Activated CD8-positive, alpha-beta memory T cell treated with anti-CD3 and anti-CD28 coated beads, Interleukin-2, amount 50 U/mL, for 24 hours (primary cell): ENCODE results near the gene ZNF283.

Experiments
- DNase-seq: peaks from one replicate; pipeline ENCODE4 v3.0.0-alpha.2; 2020; ENCODE audit errors: extremely low read depth

Gene ZNF283

DNA sequence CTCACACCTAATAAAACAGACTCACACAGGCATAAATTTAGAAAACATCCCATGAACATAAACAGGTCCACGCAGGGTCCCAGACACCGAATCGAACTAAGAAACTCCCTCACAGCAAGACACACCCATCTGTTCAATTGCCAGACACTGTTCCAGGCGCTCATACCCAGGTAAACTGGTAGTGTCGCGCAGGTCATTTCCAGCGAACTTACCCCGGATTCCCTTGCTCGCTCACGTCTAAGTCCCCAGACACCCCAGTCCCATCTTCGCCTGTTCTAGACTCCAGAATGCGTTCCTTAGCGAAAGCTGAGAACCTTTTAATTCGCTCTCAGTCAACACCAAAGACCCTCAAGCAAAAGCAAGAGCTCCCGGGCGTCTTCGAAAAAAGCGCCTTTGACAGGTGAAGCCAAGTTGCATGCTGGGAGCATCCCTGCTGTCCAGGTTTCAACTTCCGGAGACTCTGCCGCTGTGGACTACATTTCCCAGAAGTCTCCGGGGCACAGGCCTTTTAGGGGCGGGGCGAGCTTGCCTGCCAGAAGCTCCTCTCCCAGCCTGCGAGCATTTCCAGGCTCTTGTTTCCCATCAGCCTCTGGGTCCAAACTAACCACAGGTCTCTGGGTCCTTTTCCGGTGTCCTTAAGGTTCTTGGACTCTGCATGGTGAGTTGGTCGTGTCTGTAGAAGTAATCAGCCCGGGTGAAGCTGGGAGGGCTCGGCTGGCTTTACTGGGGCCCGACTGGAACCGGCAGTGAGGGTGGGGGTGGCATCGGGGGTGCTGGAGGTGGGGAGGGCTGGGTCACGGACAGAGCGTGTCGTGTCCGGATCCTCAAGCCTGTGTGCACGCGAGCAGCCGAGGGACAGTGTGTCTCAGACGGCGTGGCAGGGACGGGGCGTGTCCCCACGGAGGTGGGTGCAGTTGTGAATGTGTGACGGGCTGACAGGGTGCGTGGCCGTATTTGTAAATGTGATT is at the start of gene ZNF283:
Gene ZNF283 (plus strand): TSS at position 535 of the 968 bp plus-strand sequence. CDS start 6,184 bp downstream, outside the sequence.
- DNase-seq: peak; percentile 59

DNA sequence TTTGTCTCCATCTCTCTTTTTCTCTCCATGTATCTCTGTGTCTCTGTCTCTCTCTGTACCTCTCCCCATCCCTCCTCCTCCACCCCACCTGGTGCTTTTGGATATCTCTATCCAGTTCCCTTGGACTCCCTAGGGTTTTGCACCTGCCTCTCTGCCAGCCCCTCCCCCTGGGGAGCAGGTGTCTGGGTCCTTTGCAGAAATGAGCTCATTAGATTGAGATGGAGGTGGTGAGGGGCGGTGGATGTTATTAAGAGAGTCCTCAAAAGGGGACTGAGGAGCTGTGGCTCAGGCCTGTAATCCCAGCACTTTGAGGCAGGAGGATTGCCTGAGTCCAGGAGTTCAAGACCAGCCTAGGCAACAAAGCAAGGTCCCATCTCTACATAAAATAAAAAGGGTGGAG is 48.5 kb upstream of the ZNF283 start:
- no peak for DNase-seq

DNA sequence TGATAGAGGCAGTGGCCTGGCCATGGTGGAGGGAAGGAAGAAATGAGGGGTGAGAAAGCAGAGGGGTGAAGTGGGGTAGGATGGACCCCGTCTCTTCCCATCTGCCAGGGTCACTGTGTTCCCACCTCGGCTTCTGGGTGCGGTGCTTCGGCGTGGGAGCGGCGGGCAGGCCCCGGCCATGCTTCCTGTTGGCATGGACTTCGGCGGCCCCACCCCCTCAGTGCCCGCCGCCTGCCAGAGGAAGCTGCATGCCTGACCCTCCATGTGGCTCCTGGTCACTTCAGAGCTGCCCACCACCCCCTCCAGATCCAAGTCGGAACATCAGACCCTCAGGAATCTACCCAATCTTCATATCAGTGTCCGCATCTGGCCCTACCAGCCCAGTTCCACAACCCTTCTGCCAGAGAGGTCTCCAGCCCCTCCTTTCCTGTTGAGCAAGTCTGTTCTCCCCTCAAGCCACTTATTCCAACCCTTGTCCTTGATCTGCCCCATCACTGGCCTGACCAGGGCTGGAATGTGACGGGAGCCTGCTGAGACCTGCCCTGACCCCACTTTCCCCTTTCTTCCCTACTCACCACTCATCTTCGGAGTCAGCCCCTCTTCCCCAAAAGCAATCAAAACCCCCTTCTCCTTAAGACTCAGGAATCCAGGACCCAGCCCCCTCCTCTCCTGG is 47.8 kb upstream of the ZNF283 start:
- no peak for DNase-seq

DNA sequence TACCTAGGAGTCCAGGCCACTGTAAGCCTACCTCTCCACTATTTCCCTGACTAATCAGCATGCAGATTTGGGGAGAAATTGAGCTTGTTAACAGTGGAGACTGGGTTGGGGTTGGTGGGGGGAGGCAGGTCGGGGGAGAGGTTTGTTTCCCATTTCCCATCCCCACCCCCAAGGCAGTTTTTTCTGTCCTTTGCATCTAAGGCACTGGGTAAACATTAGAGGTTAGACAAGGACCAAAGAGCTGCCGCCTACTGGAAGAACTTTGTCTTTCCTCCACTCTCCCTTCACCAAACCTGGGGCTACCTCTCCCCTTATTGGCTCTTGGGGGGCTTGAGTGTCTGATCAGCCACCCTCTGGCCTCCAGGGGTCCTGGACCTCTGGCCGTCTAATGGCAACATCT is 47.3 kb upstream of the ZNF283 start:
- no peak for DNase-seq

DNA sequence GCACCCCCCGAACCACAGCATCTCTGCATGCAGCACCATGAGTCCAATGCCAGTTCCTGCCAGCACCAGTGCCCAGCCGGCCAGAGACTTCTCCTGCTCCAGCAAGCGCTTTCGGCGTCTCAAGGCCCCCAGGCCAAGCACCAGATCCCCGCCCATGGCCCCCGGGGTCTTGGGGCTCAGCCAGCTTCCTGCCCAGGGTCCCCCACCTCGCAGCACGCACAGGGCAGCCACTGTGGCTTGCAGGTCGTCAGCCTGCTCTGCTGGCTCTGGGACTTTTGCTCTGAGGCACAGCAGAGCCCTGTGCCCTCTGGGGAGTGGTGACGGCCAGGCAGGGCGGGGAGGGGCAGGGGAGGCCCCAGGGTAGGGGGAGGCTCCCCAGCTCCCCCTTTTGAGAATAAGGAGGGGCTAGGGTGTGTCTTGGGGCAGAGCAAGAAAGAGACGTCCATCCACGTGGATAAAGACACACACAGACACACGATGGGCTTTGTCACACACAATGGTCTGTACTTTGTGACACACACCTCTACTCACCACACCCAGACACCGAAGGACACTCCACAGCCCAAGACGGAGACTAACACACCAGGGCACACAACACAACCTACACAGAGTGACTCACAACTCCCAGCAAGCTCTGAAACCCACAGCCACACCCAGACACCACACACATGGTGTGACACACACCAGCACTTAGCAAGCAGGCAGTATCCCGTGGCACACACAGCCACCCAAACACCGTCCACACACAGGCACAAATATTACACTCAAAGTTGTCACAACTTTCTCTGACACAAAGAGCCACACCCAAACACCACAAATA is 46.2 kb upstream of the ZNF283 start, which contains the start of gene KCNN4:
Gene KCNN4 (minus strand): TSS at position 268 of the 820 bp plus-strand sequence. CDS start 112 bp downstream, at position 156.
- peak; percentile 52 for DNase-seq

DNA sequence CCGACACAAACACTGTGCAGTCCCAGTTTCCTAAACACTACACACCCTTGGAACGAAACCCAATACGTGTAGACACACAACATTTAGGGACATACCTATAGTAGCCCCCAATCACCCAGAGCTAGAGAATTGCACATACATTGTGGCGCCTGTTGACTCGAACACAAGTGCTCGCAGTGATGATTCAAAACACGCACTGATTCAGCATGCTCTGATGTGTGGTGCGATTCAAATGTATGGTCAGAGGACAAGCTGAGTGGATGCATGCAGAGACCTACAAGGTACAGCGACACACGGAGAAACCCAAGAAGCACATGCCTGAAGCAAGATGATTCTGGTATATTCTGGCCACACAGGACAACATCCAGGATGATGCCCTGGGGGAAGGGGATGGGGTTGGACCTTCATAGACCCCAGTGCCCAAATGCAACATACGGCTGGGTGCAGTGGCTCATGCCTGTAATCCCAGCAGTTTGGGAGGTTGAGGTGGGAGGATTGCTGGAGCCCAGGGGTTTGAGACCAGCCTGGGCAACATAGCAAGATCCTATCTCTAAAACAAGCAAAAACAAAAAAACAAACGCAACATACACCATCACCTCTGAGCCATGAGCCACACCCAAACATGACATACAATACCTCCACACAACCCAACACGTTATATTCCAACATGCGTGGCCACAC is 45.4 kb upstream of the ZNF283 start:
- no peak for DNase-seq

DNA sequence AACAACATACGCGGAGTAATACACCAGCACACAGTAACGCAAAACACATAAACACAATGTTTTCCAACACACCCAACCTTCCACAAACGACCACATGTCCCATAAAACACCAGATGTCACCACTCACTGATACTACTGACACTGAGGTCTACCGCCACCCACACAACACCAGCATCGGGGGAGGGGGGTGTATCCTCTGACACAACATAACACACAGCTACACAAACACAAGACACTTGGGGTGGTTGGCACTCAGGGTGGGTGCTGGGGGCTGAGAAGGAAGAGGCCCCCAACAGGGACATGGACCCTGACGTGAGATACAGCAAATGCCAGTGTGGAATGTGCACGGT is 44.8 kb upstream of the ZNF283 start:
- DNase-seq: no peak

DNA sequence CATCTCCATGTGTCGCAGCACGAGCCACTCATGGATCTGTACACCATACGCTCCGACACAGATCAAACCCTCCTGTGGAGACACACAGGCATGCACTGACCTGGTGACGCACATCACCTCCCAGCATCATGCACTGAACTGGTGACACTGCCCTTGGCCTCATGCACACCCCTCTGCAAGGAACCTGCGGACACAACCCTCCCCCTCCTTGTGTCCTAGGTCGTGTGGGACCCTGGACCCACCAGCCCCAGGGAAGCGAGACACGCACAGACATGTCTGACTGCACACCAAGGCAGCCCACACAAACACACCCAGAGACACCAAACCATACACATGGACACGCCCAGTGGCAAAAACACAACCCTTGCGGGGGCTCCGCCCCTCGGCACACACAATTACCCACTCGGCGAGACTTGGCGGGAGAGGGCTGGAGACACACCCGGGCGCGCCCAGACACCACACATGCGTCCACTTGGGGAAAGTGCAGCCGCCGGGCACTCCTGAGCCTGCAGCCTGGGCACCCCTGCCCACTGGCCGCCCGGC is 44.4 kb upstream of the ZNF283 start:
- DNase-seq: no peak

DNA sequence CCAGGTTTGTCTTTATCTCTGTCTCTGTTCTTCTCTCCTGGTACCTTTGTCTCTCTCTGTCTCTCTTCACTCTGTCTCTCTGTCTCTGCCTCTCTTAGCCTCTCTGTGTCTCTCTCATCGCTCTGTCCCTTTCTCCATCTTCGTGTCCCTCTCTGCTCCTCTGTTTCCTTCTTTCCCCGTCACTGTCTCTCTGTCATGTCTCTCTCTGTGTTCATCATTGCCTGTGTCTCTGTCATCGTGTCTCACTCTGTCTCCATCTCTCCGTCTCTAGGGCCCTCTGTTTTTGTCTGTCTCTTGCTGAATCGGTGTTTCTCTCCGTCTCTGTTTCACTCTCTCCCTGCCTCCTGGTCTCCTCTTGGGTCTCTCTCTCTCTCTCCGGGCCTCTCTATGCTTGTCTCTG is 43.5 kb upstream of the ZNF283 start:
- DNase-seq: no peak

DNA sequence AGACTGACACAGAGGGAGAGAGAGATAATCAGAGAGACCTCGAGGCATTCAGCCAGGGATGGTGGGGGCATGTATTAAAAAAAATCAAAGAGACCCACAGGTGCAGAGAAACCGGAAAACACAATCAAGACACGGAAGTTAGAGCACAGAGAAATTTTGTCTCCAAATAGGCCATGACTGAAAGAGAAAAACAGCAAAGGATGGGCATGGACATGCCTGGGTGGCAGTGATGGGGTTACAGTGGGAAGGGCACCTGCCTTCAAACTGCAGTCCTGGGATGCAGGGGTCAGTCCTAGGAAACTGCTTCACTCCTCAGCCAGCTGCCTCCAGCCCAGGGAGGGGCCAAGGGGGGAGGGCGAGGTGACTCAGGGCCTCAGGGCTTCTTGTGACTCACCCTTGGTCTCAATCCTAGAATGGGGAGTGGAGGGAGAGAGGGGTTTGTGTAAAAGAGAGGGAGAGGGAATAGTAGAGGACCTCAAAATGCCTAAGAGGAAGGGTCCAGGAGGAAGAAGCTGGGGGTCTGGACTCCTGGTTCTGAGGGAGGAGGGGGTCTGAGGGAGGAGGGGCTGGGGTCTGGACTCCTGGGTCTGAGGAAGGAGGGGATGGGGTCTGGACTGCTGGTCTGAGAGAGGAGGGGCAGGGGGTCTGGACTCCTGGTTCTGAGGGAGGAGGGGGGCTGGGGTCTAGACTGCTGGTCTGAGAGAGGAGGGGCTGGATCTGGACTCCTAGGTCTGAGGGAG is 42.7 kb upstream of the ZNF283 start:
- peak; percentile 25 for DNase-seq

DNA sequence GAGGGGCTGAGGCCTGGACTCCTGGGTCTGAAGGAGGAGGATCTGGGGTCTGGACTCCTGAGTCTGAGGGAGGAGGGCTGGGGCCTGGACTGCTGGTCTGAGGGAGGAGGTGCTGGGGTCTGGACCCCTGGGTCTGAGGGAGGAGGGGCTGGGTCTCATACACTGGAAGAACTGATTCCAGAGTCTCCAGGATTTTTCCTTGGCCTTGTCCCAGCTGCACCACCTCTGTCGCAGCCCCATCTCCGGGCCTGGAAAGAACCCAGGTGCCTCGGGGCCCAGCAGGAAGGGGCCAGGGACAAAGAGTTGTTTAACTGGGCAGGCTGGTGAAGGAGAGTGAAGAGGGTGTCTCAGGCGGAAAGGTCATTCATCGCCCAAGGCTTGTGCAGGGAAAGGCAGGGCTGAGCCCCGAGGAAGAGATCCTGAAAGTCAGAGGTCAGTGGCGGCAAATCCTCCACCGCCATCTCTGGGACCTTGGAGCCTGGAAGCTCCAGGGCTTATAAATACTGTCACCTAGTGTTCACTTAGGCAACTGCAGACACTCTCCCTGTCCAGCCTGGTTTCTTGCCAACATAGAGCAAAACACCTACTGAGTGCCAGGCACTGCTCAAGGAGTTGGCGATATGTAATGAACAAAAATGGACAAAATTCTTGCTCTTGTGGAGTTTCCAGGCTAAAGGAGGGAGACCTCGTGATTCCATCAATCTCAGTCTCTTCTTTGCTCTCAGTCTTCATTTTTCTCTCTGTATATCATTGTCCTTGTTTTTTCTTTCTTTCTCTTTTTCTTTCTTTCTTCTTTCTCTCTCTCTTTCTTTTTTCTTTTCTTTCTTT is 41.9 kb upstream of the ZNF283 start:
- no peak for DNase-seq

DNA sequence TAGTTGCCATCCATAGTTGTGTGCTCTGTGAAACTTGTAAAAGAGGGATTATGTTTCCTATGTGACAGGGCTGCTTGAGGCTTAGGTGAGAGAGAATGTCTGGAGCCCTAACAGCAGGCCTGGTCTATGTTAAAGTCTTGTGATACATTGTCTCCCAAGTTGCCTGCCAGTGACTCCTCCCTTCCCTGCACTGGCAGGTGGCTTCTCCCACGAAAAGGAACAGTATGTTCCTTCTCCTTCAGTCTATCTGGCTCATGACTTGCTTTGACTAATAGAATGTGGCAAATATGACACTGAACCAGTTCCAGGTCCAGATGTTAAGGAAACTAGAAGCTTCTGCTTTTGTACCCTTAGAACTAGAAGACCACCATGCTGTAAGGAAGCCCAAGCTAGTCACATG is 40.5 kb upstream of the ZNF283 start:
- no peak for DNase-seq

DNA sequence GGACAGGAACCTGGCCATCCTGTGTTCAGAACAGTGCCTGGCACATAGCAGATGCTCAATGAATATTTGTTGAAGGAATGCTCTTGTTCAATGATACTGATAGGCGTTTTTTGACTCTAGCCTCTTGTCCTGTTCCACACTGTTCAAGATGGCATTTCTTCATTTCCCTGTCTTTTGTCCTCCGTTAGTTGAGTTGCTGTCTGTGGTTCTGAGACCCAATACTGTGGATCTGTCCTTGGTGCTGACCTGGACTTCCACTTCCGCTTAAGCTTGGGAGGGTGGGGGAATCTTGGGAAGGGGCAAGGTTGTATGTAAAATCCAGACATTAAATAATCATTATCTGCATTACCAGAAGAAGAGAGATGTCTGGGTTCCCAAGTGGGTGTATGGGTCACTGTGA is 38.1 kb upstream of the ZNF283 start:
- DNase-seq: no peak

DNA sequence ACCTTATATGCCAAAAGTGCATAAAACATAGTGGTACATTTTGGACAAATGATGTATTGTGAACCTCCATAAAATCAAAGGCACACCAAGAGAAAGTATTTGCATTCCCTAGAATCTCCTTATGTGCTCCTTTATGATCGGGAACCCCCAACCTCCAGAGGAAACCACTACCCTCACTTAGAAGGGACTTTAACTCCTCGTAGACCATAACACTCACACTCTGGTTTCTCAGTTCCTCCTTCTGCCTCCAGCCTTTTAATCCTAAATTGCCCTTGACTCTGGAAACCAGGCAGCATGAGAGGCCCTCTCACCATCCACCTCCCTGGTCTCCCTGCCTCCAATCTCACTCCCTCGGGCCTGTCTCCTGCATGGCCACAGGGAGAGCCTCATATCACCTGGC is 36.5 kb upstream of the ZNF283 start:
- no peak for DNase-seq

DNA sequence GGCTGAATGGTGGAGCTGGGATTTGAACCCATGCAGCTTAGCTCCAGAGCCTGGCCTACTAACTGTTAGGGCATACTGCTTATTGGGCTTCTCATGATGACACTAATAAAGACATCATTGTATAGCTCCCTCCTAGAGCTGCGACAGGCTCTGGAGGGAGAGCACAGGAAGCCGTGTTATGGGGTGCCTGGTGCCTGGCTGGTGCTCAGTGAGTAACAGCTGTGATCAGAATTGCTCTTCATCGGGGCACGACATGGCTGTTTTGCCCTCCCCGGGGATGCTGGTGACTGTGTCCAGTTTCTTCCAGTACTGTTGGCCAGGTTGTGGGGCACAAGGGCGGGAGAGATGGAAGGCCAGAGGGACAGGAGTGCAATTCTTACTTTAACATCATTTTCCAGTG is 30.0 kb upstream of the ZNF283 start:
- no peak for DNase-seq

DNA sequence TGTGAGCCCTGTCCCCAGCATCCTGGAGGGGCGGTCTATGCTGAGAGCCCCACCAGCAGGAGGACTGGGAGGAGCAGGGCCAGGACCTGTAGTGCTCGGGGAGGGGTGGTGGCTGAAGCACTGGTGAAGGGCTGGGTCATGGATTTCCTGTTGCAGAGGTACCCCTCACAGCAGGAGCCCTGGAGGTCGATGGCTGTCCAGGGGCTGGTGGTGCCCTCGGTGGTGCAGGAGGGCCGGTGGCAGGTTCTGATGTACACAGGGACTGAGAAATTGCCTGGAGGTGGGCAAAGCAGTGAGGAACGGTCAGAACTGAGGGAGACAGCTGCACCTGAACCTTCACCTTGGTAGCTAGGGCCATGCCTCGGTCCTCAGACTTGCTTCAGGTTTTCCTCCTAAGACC is 29.6 kb upstream of the ZNF283 start:
- DNase-seq: no peak

DNA sequence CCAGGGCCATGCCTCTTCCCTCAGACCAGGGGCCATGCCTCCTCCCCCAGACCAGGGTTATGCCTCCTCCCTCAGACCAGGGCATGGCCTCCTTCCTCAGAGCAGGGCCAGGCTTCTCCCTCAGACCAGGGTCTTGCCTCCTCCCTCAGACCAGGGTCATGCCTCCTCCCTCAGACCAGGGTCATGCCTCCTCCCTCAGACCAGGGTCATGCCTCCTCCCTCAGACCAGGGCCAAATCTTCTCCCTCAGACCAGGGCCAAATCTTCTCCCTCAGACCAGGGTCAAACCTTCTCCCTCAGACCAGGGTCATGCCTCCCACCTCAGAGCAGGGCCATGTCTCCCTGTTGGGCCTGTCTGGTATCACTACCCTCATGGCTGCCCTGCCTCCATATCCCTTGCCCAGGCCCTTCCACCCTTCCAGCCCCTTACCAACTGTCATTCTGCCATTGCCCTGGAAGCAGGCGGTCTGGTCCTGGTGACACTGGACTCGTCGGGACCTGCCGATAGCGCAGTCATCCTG is 29.0 kb upstream of the ZNF283 start:
- DNase-seq: no peak

DNA sequence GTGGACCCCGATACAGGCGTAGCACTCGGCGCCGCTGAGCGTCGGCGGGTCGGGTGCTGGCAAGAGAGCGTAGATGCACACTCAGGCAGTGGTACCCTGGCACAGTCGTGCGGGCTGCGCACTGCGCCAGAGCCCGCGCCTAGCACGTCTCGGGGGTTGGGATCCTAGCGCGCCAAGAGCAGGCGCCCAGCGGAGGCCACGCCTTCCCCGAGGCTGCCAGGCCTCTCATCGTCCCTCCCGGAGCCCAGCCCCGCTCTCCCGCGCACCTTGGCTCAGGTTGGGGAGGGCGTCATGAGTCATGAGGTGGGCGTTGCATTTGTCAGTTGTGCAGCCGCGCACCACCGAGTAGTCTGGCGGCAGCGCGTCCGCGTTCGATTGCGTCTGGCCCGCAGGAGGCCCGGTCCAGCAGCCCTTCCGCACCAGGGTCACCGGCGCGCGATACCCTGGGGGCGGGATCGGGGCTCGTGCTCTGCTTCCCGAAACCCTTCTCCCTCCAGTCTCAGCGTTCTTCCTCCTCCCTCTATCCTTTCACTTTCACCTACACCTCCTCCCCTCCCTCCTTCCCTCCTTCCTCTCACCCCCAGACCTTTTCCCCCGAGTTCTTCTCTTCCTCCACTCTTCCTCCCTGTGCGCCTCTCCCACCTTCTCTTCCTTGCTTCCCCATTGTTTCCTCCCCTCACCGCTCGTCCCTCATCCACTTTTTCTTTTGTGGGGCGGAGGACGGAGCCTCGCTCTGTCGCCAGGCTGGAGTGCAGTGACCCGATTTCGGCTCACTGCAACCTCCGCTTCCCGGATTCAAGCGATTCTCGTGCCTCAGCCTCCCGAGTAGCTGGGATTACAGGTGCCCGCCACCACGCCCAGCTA is 28.3 kb upstream of the ZNF283 start:
- DNase-seq: peak; percentile 24
